GM23338 (cell line): ENCODE data around the gene SMARCD2. TPM values are rescaled to one million over a fixed set of nuclear protein-coding genes. Genes with fewer than 3 reads are reported as not detected.
A peak's percentile ranks its signal among the peaks of the same experiment; 100 is the strongest.

Experiments used
- ATAC-seq: fragments of 200-7000 bp; cut with Tn5 transposase; 3 replicates; pipeline ENCODE4 v1.9.1; 2020
- DNase-seq: peaks from one replicate; pipeline ENCODE4 v3.0.0-alpha.2; 2015; ENCODE audit warnings: low spot score
- H2AFZ ChIP-seq: fragments of 200-600 bp; sonication (generic); 2 replicates; pipeline ENCODE4 v1.8.0; 2016; ENCODE audit warnings: antibody characterized with exemption, mild to moderate bottlenecking, moderate library complexity
- H3F3A ChIP-seq: fragments of 200-600 bp; sonication (generic); replicated peaks from 2 replicates; pipeline ENCODE4 v1.8.0; 2017; ENCODE audit warnings: antibody characterized with exemption, mixed run types, low read depth
- H3K27ac ChIP-seq: fragments of 200-600 bp; sonication (generic); 2 replicates; pipeline ENCODE4 v1.6.1; 2016; ENCODE audit warnings: low read depth
- H3K27me3 ChIP-seq: fragments of 200-600 bp; sonication (generic); 2 replicates; pipeline ENCODE4 v1.8.0; 2016; ENCODE audit warnings: mild to moderate bottlenecking, mixed run types, moderate library complexity; ENCODE audit not compliant: insufficient read depth
- H3K36me3 ChIP-seq: fragments of 200-600 bp; sonication (generic); 2 replicates; pipeline ENCODE4 v1.8.0; 2016; ENCODE audit warnings: mild to moderate bottlenecking; ENCODE audit not compliant: insufficient read depth
- H3K4me1 ChIP-seq: fragments of 200-600 bp; sonication (generic); 2 replicates; pipeline ENCODE4 v1.8.0; 2016; ENCODE audit warnings: mild to moderate bottlenecking, moderate library complexity; ENCODE audit not compliant: insufficient read depth
- H3K4me2 ChIP-seq: fragments of 200-600 bp; sonication (generic); 2 replicates; pipeline ENCODE4 v1.7.1; 2017; ENCODE audit warnings: mixed run types
- H3K4me3 ChIP-seq: fragments of 200-600 bp; sonication (generic); 2 replicates; pipeline ENCODE4 v1.6.1; 2016; ENCODE audit warnings: mixed run types
- H3K79me2 ChIP-seq: fragments of 200-600 bp; sonication (generic); replicated peaks from 2 replicates; pipeline ENCODE4 v1.8.0; 2017; ENCODE audit warnings: mild to moderate bottlenecking; ENCODE audit not compliant: insufficient read depth
- H3K9me2 ChIP-seq: fragments of 200-600 bp; sonication (generic); 2 replicates; pipeline ENCODE4 v1.8.0; 2017; ENCODE audit not compliant: insufficient read depth
- H4K20me1 ChIP-seq: fragments of 200-600 bp; sonication (generic); replicated peaks from 2 replicates; pipeline ENCODE4 v1.8.0; 2017; ENCODE audit warnings: mild to moderate bottlenecking; ENCODE audit not compliant: insufficient read depth
- H3K27ac Mint-ChIP-seq: 2 replicates; pipeline ENCODE4 v1.8.0; 2020; ENCODE audit warnings: inconsistent platforms, mild to moderate bottlenecking, moderate library complexity, mixed read lengths
- H3K27me3 Mint-ChIP-seq: 3 replicates; pipeline ENCODE4 v1.8.0; 2022; ENCODE audit warnings: low read depth, mild to moderate bottlenecking, moderate library complexity, mixed read lengths, inconsistent platforms; ENCODE audit not compliant: insufficient read depth, poor library complexity
- H3K36me3 Mint-ChIP-seq: 3 replicates; pipeline ENCODE4 v1.8.0; 2021; ENCODE audit warnings: low read depth, mild to moderate bottlenecking, inconsistent platforms, moderate library complexity, mixed read lengths
- H3K4me1 Mint-ChIP-seq: 3 replicates; pipeline ENCODE4 v1.8.0; 2020; ENCODE audit warnings: mild to moderate bottlenecking, inconsistent platforms, mixed read lengths
- H3K4me3 Mint-ChIP-seq: 3 replicates; pipeline ENCODE4 v1.8.0; 2021; ENCODE audit warnings: moderate library complexity, mild to moderate bottlenecking, inconsistent platforms, mixed read lengths
- H3K9me3 Mint-ChIP-seq: 3 replicates; pipeline ENCODE4 v1.8.0; 2020; ENCODE audit warnings: moderate library complexity, mild to moderate bottlenecking, inconsistent platforms, mixed read lengths
- CREB1 ChIP-seq: fragments of 250-450 bp; sonication (Bioruptor Pico); IDR thresholded peaks from 2 replicates; pipeline ENCODE4 v1.5.0; 2020; ENCODE audit warnings: low read depth, mild to moderate bottlenecking, moderate library complexity
- CTCF ChIP-seq, 2 experiments: fragments of 200-600 bp in 1 of 2; sonication (generic) in 1 of 2; conservative IDR thresholded peaks; 2 replicates each; pipeline versions ENCODE4 v1.5.1 to v1.6.1; 2016 to 2017; ENCODE audit warnings: antibody characterized with exemption in 2 of 2, low read depth in 2 of 2, mild to moderate bottlenecking in 2 of 2, moderate library complexity in 1 of 2
- ETS1 ChIP-seq: IDR thresholded peaks from 2 replicates; pipeline ENCODE4 v1.6.1; 2016; ENCODE audit warnings: antibody characterized with exemption
- EZH2 ChIP-seq: fragments of 200-600 bp; sonication (generic); IDR thresholded peaks from one replicate; pipeline ENCODE4 v1.8.0; 2017; ENCODE audit warnings: antibody characterized with exemption, mild to moderate bottlenecking, low read depth; ENCODE audit not compliant: unreplicated experiment
- REST ChIP-seq: IDR thresholded peaks from one replicate; pipeline ENCODE4 v1.6.1; 2018; ENCODE audit warnings: antibody characterized with exemption; ENCODE audit not compliant: unreplicated experiment
- STAT1 ChIP-seq: IDR thresholded peaks from one replicate; pipeline ENCODE4 v1.6.1; 2016; ENCODE audit warnings: antibody characterized with exemption; ENCODE audit not compliant: unreplicated experiment
- ZNF331 ChIP-seq: fragments of 250-450 bp; sonication (Bioruptor Pico); IDR thresholded peaks from 2 replicates; pipeline ENCODE4 v1.5.0; 2020; ENCODE audit warnings: low read depth, mild to moderate bottlenecking, moderate library complexity
- ZNF462 ChIP-seq: fragments of 250-450 bp; sonication (Bioruptor Pico); IDR thresholded peaks from 2 replicates; pipeline ENCODE4 v1.5.0; 2020; ENCODE audit warnings: mild to moderate bottlenecking, moderate library complexity
- polyA plus RNA-seq: library from polyadenylated mRNA; unstranded; fragments of >200 nt; fragmentation: Nextera tagmentation; extraction: Ambion mirVana; gene quantifications from 2 replicates; pipeline ENCODE4 v1.2.1, GENCODE V29; 2016
- total RNA-seq: library from RNA; depleted of rRNA; stranded (reverse); fragments of >200 nt; shearing (Covaris generic); gene quantifications from 2 replicates; pipeline ENCODE4 v1.2.3, GENCODE V29; 2014

SMARCD2 gene
- total and polyA plus RNA-seq, 2 experiments from 2014 or later: 36.4 to 133 TPM

GRCh38 chr17:63837962-63838600 lies 4.4 kb downstream of the SMARCD2 start:
- Histone ChIP-seq H3K79me2 (peaks cover 44% of the 10 kb centered on the region), H3K36me3 (peaks cover 5% of the 10 kb centered on the region; the same call in 1 of the 2 replicates), H3K4me1 (peaks cover 28% of the 10 kb centered on the region), H3K27me3 (no peaks in the 10 kb centered on the region), H3F3A (0 out of 2 replicates have a peak, but pooled peaks cover 5% of the 10 kb centered on the region), H3K4me2 (peak overlapping the region; percentile 75), H4K20me1 (peaks cover 7% of the 10 kb centered on the region; the same call in 1 of the 2 replicates), H3K4me3 (no peak overlapping the region), H2AFZ (no peak overlapping the region), H3K27ac (no peak overlapping the region), H3K9me2 (no peaks in the 10 kb centered on the region)
- peaks cover 39% of the 10 kb centered on the region for H3K36me3 Mint-ChIP-seq
- no peak overlapping the region for H3K4me3 Mint-ChIP-seq
- TF ChIP-seq CREB1 (CRISPR knock-in tag) (no peak), REST (no peak), ZNF331 (CRISPR knock-in tag) (no peak), CTCF (conservative IDR thresholded peaks at IDR 0.05; ENCODE audit: low read depth in 2 of 2) (no peak), ETS1 (no peak), EZH2 (no peak), ZNF462 (CRISPR knock-in tag) (no peak), STAT1 (no peak)
- ATAC-seq (no peak), DNase-seq (no peak)
- no peak overlapping the region; the same call in 1 of the 2 replicates for H3K27ac Mint-ChIP-seq
- no peaks in the 10 kb centered on the region for H3K9me3 Mint-ChIP-seq
- peaks cover 34% of the 10 kb centered on the region for H3K4me1 Mint-ChIP-seq
- peaks cover 28% of the 10 kb centered on the region for H3K27me3 Mint-ChIP-seq
